Ureter (tissue), 1 donor: ENCODE data around the gene CHST2. TPM values are rescaled to one million over a fixed set of nuclear protein-coding genes. Genes with fewer than 3 reads are reported as not detected.

Experiments used
- DNase-seq: peaks from one replicate; pipeline ENCODE4 v3.0.0-alpha.2; 2020; ENCODE audit warnings: low spot score
- total RNA-seq: library from RNA; stranded (reverse); gene quantifications from one replicate; pipeline ENCODE4 v1.2.4, GENCODE V29; 2023
- donor health status: DM: yes; HTN: yes; CAD: no.

CHST2 gene
- total RNA-seq, 1 donor from 2014 or later = 8.1 TPM

- DNase-seq = no peak
Measured at GRCh38 chr3:143098032-143098764, 21.4 kb upstream of the CHST2 start.

GRCh38 chr3:143099210-143099609, 20.4 kb upstream of the CHST2 start:
- DNase-seq = no peak

- no peak for DNase-seq
Measured at GRCh38 chr3:143099690-143100089, 19.9 kb upstream of the CHST2 start.

GRCh38 chr3:143100451-143100850, 19.1 kb upstream of the CHST2 start:
- DNase-seq = no peak

- no peak for DNase-seq
Measured at GRCh38 chr3:143101792-143102381, 17.7 kb upstream of the CHST2 start.

- no peak for DNase-seq
Measured at GRCh38 chr3:143103652-143104051, 15.9 kb upstream of the CHST2 start.

- DNase-seq = no peak
Measured at GRCh38 chr3:143105170-143105569, 14.4 kb upstream of the CHST2 start.

GRCh38 chr3:143109861-143110260, 9.7 kb upstream of the CHST2 start:
- DNase-seq = no peak

GRCh38 chr3:143110371-143110770, 9.2 kb upstream of the CHST2 start:
- DNase-seq = no peak

- no peak for DNase-seq
Measured at GRCh38 chr3:143118630-143119008, 952 bp upstream of the CHST2 start.

GRCh38 chr3:143119974-143120715, 574 bp downstream of the CHST2 start:
- DNase-seq = peak; percentile 49

GRCh38 chr3:143120716-143121240, 1.2 kb downstream of the CHST2 start:
- DNase-seq = no peak

- peak; percentile 58 for DNase-seq
Measured at GRCh38 chr3:143121241-143122088, 1.9 kb downstream of the CHST2 start.

- no peak for DNase-seq
Measured at GRCh38 chr3:143122089-143122430, 2.5 kb downstream of the CHST2 start.

- no peak for DNase-seq
Measured at GRCh38 chr3:143122608-143123352, 3.2 kb downstream of the CHST2 start.

GRCh38 chr3:143123353-143123984, 3.9 kb downstream of the CHST2 start:
- DNase-seq = no peak

GRCh38 chr3:143124601-143125520, 5.3 kb downstream of the CHST2 start:
- DNase-seq = no peak

- DNase-seq = no peak
Measured at GRCh38 chr3:143127801-143128200, 8.2 kb downstream of the CHST2 start.

GRCh38 chr3:143128227-143128955, 8.8 kb downstream of the CHST2 start:
- DNase-seq = no peak
